Glomerular visceral epithelial cell (primary cell): ENCODE data around the gene QPCT.
A peak's percentile ranks its signal among the peaks of the same experiment; 100 is the strongest.
"Not testable (repeated sequence)": the region's sequence is repeated elsewhere in the genome, so short reads cannot be mapped to it uniquely, and the experiment has no call there.

Source experiments
- DNase-seq: peaks from one replicate; pipeline ENCODE4 v3.0.0-alpha.2; 2016; ENCODE audit errors: extremely low spot score

QPCT gene

GRCh38 chr2:37391711-37392110, 47.3 kb downstream of the QPCT start:
- no peak for DNase-seq

DNA sequence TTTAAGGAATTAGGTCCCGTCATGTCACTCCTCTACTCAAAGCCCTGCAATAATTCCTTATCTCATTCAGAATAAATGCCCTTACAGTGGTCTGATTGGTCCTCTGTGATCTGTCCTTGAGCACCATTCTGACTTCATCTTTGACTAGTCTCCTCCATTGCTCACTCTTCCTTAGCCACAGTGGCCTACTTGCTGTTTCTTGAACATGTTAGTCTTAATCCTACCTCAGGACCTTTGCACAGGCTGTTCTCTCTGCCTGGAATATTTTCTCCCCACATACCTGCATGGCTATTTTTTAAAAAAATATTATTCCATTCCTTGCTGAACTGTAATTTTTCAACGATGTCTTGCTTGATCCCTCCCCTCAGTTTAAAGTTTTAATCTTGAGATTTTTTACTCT, 48.0 kb downstream of the QPCT start:
- no peak for DNase-seq

DNA sequence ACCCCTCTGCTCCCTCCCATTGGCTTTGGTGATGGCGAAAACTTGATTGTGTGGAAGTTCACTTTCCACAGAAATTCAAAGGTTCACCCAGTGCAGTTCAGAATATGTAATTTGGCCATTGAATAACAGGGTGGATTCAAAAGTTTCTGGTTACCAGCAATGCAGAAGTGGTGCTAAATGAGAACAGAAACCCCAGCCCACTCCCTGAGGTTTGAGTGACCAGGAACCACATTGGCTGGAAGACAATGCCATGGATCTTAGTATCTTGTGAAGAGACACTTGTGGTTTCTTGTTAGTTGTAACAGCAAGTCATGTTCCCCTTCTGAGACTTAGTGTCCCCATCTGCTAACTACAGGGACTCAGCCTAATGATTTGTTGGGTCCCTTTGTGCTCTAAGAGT, 49.8 kb downstream of the QPCT start:
- no peak for DNase-seq

DNA sequence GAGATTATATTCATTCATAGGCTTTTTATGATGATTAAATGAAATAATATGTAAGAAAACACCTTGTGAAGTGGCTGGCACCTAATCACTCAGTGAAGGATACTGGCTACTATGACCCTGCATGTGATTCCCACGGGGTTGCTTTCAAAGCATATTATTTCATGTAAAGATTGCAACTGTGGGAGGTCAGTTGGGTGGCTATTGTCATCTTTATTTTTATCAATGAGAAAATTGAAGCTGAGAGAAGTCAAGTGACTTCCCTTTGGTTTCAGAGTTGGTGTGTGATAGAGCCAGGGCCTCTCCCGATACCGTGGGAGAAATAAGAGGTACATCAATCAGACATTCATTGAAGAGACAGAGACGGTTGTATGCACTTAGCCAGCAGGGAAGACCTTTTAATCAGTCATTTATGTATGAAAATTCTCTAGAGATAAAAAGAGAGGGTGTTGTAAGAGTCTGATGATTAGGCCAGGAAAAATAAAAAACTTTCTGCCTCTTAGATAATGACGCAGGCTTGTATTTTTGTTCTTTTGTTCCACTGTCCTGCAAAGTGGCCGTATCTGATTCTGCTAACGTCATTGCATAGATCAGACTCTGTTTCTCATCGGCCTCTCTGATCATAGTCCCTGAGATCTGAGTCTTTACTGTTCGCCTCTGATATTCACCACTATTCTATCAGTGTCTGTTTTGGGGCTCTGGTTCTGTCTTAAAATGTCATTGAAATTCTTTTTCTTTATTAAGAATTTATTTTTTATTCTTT, 50.5 kb downstream of the QPCT start:
- DNase-seq, result no peak

DNA sequence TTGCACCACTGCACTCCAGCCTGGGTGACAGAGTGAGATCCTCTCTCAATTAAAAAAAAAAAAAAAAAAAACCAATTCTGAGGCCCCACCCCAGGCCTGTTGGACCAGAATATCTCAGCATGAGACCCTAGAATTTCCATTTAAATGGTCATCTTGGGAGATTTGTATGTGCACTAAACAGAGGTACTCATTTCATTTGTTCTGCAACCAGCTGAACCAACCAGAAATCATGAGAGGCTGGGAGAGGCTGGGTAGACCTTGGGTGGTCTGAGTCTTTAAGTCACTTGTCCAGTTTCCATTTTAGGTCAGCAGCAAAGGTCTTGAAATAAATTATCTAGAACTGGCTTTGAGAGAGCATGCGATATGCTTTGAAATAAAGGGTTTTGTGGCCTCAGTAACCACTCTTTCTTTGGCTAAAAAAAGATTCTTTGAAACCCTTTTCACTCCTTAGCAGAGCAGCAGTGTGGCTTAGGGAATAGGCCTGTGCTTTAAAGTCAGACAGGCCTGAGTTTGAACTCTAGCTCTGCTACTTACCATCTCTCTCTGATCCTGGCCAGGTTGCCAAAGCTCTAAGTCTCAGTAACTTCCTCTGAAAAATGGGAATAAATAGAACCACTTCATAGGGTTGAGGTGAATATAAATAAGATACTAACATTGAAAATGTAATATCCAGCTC, 52.6 kb downstream of the QPCT start:
- DNase-seq, result no peak

- DNase-seq, result no peak
These were observed 54.6 kb downstream of the QPCT start for GRCh38 chr2:37398990-37399389.

DNA sequence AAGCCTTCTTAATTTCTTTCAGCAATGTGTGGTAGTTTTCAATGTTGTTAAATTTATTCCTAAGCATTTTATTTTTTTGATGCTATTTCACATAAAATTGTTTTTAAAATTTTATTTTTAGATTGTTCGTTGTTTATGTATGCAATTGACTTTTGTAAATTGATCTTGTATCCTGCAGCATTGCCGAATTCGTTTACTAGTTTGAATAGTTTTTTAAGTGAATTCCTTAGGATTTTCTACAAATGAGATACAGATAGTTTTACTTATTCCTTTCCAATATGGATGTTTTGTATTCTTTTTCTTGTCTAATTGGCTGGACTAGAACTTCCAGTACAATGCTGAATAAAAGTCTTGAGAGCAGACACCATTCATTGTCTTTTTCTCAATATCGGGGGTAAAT, 55.6 kb downstream of the QPCT start:
- no peak for DNase-seq

GRCh38 chr2:37402636-37403035, 58.2 kb downstream of the QPCT start:
- no peak for DNase-seq

- DNase-seq, result no peak
These were observed 61.4 kb downstream of the QPCT start for GRCh38 chr2:37405781-37406180.

- DNase-seq, result no peak
These were observed 67.8 kb downstream of the QPCT start for GRCh38 chr2:37412231-37412630.

DNA sequence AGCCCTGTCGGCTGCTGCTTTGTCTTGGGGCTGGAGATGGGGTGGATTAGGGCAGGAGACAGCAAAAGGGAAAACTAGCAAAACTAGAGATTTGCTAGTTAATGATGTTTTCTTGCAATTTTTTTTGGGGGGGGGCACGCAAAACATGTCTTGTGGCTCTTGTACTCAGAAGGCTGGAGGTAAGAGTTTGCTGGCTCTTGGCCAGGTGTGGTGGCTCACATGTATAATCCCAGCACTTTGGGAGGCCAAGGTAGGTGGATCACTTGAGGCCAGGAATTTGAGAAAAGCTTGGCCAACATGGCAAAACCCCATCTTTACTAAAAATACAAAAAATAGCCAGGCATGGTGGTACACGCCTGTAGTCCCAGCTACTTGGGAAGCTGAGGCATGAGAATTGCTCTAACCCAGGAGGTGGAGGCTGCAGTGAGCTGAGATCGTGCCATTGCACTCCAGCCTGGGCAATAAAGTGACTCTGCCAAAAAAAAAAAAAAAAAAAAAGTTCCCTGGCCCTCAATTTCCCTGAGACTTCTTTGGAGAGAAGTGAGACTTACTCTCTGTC, 69.6 kb downstream of the QPCT start:
- DNase-seq, result not testable (repeated sequence)

DNA sequence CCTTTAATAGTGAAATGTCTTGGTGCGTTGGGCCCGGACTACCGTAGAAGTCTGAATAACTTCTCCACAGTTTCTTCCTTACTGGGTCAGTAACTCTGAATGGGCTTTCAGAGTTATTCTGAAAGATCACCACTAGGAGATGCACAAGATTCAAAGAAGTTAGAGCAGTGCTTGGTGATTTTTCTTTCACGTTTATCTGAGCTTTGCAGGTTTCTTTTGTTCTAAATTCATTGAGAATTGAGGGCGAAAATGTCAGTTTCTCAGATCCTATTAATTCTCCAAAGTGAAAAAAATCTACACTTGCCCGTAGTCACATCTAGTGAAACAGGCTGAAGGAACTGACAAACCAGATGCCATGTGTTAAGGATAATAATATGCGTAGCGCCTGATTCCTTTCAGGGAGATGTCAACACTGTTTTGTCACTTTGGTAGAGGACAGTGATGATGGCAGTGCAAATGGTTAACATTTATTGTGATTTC, 70.1 kb downstream of the QPCT start:
- peak; percentile 62 for DNase-seq

GRCh38 chr2:37415128-37415820, 70.8 kb downstream of the QPCT start:
- peak; percentile 41 for DNase-seq

GRCh38 chr2:37417321-37417720, 72.9 kb downstream of the QPCT start:
- DNase-seq, result no peak

DNA sequence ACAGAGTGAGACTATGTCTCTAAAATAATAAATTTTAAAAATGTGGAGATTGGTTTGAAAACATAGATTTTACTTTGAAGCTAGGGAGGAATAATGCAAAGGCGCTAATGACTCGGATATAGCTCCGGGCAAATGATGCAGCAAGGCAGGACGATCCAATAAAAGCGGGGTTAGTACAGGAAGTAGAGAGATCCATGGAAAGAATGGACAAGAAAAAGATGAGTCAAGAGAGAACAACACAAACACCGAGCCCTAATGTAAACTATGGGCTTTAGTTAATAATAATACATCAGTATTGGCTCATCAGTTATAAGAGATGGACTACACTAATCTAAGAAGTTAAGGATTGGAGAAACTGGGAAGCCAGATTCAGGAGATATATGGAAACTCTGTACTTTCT, 74.5 kb downstream of the QPCT start:
- no peak for DNase-seq

GRCh38 chr2:37421686-37422085, 77.3 kb downstream of the QPCT start:
- DNase-seq, result no peak

GRCh38 chr2:37422816-37423215, 78.4 kb downstream of the QPCT start:
- DNase-seq, result no peak
